ENCODE measurements around the gene TBC1D9B.

DNA sequence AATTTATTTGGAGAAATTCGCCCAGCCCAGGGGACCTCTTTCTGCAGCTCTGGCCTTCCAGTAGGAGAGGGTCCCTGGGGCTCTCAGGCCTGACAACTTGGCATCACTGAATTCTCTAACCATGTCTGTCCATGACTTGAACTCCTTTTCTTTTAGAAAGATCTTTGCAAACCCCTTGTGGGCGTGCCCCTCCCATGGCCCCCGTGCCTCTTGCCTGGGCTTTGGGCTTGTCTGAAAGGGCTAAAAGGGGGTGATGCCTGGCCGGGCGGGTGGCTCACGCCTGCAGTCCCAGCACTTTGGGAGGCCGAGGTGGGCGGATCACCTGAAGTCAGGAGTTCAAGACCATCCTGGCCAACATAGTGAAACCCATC lies 90.2 kb downstream of the TBC1D9B start:
- TF ChIP-seq, protein P1, sequence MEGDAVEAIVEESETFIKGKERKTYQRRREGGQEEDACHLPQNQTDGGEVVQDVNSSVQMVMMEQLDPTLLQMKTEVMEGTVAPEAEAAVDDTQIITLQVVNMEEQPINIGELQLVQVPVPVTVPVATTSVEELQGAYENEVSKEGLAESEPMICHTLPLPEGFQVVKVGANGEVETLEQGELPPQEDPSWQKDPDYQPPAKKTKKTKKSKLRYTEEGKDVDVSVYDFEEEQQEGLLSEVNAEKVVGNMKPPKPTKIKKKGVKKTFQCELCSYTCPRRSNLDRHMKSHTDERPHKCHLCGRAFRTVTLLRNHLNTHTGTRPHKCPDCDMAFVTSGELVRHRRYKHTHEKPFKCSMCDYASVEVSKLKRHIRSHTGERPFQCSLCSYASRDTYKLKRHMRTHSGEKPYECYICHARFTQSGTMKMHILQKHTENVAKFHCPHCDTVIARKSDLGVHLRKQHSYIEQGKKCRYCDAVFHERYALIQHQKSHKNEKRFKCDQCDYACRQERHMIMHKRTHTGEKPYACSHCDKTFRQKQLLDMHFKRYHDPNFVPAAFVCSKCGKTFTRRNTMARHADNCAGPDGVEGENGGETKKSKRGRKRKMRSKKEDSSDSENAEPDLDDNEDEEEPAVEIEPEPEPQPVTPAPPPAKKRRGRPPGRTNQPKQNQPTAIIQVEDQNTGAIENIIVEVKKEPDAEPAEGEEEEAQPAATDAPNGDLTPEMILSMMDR (IDR thresholded peaks at IDR 0.05; ENCODE audit: borderline replicate concordance, extremely low read depth, low read length, poor library complexity, severe bottlenecking), result no peak
- TF ChIP-seq EZH2 (IDR thresholded peaks at IDR 0.05; ENCODE audit: borderline replicate concordance, low read depth, low read length, severe bottlenecking), result no peak
